ENCODE results near the gene OTOA. TPM values are rescaled to one million over a fixed set of nuclear protein-coding genes. Genes with fewer than 3 reads are reported as not detected.
A peak's percentile ranks its signal among the peaks of the same experiment; 100 is the strongest.

OTOA gene
- total and polyA plus RNA-seq, 2 of the 13 experiments (the other 11 are each of a cell fraction or from before 2014, with no cell fraction given), result 0.05 to 0.15 TPM

DNA sequence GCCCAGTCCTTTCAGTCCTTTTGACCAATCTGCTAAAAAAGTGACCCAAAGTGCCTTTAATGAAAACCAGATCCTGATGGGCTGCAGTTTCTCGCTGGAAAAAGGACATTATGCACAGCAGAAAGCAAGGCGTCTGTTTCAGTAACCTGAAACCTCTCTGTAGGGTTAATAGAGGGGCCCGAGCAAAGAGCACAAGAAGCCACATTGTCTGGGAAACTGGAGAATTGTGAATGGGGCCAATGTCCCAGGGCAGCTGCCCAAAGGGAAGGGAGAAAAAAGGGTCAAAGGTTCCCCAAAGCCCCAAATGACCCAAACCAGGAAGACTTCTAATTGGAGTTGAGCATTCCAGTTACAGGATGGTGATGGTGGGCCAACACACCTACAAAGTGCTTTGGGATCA lies 3.0 kb downstream of the OTOA start (continued):
- TF ChIP-seq, protein P1, sequence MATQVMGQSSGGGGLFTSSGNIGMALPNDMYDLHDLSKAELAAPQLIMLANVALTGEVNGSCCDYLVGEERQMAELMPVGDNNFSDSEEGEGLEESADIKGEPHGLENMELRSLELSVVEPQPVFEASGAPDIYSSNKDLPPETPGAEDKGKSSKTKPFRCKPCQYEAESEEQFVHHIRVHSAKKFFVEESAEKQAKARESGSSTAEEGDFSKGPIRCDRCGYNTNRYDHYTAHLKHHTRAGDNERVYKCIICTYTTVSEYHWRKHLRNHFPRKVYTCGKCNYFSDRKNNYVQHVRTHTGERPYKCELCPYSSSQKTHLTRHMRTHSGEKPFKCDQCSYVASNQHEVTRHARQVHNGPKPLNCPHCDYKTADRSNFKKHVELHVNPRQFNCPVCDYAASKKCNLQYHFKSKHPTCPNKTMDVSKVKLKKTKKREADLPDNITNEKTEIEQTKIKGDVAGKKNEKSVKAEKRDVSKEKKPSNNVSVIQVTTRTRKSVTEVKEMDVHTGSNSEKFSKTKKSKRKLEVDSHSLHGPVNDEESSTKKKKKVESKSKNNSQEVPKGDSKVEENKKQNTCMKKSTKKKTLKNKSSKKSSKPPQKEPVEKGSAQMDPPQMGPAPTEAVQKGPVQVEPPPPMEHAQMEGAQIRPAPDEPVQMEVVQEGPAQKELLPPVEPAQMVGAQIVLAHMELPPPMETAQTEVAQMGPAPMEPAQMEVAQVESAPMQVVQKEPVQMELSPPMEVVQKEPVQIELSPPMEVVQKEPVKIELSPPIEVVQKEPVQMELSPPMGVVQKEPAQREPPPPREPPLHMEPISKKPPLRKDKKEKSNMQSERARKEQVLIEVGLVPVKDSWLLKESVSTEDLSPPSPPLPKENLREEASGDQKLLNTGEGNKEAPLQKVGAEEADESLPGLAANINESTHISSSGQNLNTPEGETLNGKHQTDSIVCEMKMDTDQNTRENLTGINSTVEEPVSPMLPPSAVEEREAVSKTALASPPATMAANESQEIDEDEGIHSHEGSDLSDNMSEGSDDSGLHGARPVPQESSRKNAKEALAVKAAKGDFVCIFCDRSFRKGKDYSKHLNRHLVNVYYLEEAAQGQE (IDR thresholded peaks at IDR 0.05; ENCODE audit: borderline replicate concordance in 1 of 2, low read depth in 1 of 2, low read length in 2 of 2), result no peak
- TF ChIP-seq ZNF512 (CRISPR knock-in tag; IDR thresholded peaks at IDR 0.05) (no peak), PAXIP1 (CRISPR knock-in tag; conservative IDR thresholded peaks at IDR 0.05) (no peak), POGK (CRISPR knock-in tag; conservative IDR thresholded peaks at IDR 0.05) (0 out of 2 replicates have a peak, but pooled peaks have one; percentile 10), ZKSCAN5 (CRISPR knock-in tag; IDR thresholded peaks at IDR 0.05) (no peak; the same call in 1 of the 2 replicates), TARDBP (CRISPR knock-in tag; IDR thresholded peaks at IDR 0.05) (0 out of 2 replicates have a peak, but pooled peaks have one; percentile 48), GFI1 (CRISPR knock-in tag; IDR thresholded peaks at IDR 0.05; ENCODE audit: borderline replicate concordance) (no peak), PHF5A (CRISPR knock-in tag; IDR thresholded peaks at IDR 0.05; ENCODE audit: low read depth, unreplicated experiment) (no peak), MBD4 (IDR thresholded peaks at IDR 0.05; ENCODE audit: borderline replicate concordance, low read length) (no peak), TBX2 (CRISPR knock-in tag; IDR thresholded peaks at IDR 0.05; ENCODE audit: borderline replicate concordance) (no peak), ASH2L (IDR thresholded peaks at IDR 0.05; ENCODE audit: insufficient read length, low read depth, low read length) (no peak), ZNF567 (CRISPR knock-in tag; IDR thresholded peaks at IDR 0.05; ENCODE audit: borderline replicate concordance) (no peak), RXRA (CRISPR knock-in tag; IDR thresholded peaks at IDR 0.05) (peak; percentile 64; the same call in 1 of the 2 replicates), CBX5 (CRISPR knock-in tag; IDR thresholded peaks at IDR 0.05; ENCODE audit: borderline replicate concordance) (no peak), ATF5 (CRISPR knock-in tag; IDR thresholded peaks at IDR 0.05; ENCODE audit: low read depth) (no peak)
